T-helper 22 cell (primary cell): ENCODE results near the gene KIZ.

Experiments
- DNase-seq: peaks from one replicate; pipeline ENCODE4 v3.0.0-alpha.2; 2020; ENCODE audit warnings: low read depth

Gene KIZ, protein sequence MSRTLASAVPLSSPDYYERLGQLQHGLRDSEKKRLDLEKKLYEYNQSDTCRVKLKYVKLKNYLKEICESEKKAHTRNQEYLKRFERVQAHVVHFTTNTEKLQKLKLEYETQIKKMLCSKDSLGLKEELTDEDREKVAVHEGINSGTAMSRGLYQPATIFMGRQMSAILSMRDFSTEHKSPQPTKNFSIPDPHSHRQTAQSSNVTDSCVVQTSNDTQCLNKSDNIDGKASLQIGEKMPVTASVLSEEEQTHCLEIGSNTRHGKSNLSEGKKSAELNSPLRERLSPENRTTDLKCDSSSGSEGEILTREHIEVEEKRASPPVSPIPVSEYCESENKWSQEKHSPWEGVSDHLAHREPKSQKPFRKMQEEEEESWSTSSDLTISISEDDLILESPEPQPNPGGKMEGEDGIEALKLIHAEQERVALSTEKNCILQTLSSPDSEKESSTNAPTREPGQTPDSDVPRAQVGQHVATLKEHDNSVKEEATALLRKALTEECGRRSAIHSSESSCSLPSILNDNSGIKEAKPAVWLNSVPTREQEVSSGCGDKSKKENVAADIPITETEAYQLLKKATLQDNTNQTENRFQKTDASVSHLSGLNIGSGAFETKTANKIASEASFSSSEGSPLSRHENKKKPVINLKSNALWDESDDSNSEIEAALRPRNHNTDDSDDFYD

DNA sequence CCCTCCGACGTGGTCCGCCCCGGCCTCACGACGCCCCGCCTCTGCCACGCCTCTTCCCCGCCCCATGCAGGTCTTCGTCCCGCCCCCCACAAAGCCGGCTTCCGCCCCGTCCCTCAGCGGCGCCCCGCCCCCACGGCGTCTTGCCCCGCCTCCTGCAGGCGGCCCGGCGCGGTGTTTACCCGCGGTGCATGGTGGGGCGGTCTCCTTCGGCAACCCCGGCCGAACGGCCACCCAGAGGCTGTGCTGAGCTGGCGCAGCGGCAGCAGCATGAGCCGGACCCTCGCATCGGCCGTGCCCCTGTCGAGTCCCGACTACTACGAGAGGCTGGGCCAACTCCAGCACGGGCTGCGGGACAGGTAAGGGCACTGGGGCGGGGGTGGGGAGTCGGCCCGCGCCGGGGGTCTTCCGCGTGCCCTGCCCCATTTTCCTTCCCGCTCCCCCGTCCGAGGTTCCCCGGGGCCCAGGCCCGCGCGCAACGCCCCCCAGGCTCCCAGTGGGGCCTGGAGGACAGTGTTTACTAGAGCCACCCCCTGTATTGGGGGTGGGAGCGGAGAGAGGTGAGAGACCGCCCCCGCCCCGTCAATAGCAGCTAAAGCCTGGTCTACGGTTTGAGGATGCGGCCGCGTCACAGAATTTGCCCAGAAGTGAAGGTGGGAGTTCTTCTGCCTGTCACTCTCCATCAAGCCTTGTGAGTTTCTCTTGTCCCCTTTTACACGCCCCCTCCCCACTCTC, at the start of gene KIZ:
Gene KIZ (plus strand): TSS at position 234 of the 732 bp plus-strand sequence. CDS start 34 bp downstream, at position 268.
- DNase-seq = peak; percentile 90

DNA sequence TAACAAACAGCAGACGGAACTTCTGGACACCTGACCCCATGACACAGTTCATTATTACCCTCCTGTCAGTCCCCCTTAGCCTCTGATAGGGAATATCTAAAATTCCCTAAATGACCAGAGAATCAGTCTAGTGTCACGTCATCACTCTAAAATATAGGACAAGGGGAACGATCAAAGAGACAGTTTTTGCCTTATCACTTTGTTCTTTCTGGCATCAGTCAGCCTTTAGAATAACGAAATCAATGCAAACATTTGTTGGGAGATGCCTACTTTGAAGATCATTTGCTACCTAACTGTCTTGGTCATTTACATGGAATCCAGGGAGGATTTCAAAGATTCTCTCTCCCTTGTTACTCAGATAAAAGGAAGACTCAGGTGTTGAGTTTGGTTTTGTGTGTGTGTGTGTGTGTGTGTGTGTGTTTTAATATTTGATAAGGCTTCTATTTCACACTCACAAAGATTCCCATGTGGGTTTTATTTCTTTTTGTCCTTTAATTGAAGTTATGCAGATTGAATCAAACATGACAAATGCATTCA, 48.0 kb upstream of the KIZ start:
- DNase-seq = no peak

DNA sequence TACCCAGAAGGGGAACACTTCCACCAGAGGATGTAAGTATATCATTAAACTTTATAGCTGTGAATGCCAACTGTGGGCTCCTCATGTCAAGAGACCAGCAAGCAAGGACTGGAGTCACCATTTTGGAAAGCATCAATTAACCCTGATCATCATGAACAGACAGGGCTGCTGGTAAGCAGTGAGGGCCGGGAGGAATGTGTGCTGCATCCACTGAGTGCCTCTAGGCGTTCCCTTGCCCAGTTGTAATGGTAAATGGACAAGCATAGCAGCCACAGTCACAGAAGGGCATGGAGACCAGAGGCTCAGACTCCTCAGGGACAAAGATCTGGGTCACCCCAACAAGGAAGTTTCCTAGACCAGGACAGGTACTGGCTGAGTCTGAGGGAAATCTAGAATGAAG, 43.3 kb upstream of the KIZ start:
- DNase-seq = no peak

DNA sequence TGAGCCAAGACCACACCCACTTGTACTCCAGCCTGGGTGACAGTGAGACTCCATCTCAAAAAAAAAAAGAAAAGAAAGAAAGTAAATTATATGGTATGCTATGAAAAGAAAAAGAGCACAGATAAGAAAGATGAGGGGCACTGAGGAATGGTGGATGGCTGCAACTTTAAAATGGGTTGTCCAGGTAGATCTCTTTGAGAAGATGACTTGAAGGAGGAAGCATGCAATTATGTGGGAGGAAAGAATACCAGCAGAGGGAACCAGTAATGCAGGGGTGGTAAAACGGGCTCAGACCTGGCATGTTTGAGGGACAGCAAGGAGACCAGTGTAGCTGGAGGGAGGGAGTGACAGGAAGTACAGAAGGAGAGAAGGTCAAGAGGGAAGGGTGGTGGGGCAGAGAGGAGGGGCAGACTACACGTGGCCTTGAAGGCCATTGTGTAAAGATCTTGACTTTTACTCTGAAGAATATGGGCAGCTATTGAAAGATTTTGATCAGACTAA, 42.0 kb upstream of the KIZ start:
- DNase-seq = no peak

DNA sequence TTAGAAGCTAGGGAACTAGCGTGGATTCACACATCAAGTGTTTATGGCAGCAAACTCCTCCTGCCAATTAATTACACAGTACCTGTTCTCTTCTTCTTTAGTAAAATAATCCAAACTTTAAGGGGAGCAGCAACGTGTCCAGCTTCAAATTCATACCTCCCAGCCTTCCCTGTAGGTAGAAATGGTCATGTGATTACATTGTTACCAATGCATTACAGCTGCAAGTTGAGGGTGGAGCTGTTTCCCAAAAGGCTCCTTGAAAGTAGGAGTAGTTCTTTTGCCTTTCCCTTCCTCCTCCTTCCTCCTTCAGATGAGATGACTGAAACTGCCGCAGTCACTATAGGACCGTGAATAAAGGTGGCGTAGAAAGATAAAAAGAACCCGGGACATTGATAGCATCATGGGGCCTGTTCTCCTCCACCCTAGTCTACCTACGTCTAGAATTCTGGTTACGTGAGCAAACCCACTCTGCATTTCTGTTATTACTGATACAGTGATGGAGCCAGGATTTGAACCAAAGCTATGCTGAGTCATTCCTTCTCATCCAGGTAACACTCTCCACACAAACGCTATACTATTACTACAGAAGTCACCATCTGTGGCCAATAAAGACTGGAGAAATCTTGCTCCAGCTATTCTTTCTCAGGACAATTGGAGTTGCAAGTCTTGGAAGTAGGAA, 37.9 kb upstream of the KIZ start:
- no peak for DNase-seq

DNA sequence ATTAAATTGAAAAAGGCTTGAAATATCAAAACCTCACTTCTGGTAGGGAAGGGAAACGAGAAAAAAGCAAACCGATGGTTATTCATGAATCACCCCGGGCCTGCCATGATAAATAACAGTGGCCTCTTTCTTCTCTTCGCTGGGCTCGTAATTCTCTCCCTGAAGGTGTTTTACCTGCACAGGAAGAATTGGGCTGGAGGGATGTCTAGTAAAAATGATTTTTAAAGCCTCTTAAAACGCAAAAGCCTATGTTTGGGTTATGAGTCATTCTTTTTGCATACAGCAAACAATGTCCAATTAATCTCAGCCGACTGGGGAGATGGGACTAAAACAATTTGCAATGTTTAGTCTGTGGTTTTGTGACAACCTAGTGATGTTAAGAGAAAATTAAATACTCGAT, 36.5 kb upstream of the KIZ start:
- DNase-seq = no peak

DNA sequence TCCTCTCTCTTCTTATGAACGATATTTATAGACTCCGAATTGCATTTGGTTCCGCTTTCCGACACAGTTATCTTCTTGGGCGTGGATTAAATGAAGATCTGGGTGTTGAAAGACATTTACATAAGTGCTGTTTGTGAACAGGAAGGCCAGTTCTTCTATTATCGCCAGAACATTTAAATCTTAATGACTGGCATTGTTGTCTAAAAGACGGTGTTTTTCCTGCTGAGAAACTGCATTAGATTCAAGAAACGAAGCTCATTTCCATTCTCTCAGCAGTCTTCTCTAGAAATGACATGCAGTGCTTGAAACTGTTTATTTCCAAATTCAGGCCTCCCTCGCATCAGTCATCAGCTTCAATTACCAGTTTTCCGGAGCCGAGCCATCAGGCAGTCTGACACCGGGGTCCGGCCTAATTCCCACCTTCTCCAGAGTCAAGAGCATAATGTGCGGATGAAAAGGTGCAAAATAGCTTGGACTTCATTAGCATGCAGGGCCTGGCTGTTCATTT, 35.7 kb upstream of the KIZ start:
- no peak for DNase-seq

DNA sequence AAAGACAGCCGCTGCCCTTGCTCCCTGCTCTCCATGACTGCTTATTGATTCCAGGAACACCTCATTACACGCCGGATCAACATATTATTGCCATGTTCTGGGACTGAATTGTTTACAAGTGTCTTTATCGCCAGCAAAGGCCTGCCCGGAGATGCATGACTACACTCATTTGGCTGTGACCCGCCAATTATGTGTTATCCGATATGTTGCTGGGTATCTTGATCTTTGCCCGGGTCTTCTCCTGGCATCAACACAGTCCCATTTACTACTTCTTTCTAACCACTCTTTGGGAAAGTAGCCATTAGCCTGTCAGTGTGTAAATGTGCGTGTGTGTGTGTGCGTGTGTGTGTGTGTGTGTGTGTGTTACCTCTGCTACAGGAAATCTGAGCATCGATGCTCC, 35.2 kb upstream of the KIZ start:
- no peak for DNase-seq

DNA sequence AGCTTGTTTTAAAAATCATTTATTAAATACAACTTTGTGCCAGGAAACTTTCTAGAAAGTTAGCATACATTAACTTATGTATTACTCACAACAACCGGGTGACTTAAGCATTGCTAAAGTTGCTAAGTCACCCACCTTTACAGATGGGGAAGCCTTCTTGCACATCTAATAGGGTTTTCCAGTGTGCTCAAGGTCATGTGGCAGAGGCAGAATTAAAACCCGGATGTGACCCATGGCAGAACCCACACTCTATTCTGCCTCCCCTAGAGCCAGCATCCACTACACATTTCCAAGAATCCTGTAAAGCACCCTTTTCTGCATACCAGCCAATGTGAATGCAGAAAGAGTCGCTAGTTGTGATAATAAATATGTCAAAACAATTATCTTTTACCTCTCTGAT, 33.1 kb upstream of the KIZ start:
- no peak for DNase-seq

DNA sequence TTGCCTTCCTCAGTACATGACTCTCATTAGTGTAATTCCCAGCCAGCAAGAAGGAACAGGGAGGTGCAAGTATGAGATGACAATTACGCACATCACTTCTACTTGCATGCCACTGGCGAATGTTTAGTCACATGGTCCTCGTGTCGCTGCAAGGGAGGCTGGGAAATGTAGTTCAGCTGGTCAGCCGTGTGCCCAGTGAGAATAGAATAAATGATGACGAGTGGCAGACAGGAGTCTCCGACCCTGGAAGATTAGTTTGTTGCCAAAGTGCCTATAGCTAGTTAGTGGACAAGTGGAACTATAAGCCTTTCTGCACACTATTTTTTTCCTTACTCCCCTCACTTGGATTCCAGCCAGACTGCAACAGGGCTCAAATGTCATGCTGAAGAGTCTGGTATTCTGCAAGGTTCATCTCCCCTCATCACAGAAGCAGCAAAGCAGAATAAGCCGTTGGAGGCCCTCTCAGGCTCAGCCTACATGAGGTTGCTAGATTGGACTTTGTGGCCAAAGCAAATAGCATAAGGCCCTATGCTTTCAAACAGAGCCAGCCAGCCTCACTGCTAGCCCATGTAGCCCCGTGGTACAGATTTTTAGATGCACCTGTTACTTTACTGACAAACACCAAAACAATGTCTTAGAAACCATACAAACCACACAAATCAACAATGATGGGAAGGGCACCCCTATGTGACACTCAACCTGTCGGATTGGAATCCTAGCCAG, 29.4 kb upstream of the KIZ start:
- DNase-seq = no peak

DNA sequence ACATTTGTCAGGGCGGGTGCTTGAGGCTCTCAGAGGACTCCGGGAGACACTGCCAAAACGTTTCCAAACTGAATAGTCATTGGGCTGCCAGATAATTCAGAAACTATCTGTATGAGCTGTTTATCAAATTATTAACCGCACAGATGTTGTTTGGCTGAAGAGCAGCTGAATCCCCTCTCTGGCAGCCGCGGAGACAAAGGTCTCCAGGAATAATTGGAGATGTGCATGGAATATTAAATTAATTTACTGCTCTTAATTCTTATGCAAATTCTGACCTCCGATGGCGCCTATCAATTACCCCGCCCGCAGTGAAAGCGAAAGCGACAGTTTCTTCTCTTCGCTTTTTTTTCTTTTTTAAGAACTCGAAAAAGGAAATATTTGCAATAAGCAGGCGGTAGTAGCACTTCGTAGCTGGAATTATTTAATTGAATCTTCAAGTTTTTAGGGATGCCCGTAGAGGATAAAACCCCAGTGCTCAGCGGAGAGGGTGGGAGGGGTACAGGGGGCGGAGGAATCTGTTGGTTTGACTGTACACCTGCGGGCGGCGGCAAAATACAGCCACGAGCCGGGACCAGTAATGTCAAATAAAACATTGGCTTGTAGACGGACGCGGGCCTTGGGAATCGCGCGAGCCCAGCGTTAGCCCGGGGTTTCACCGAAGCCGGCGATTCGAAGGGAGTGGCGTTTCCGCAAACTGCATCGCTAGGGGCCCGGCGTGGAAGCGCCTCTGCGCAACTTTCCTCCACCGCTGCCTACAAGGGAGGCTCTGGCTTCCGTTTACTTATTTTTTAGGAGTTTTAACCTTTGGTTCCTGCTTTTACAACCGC, 25.9 kb upstream of the KIZ start:
- peak; percentile 12 for DNase-seq

DNA sequence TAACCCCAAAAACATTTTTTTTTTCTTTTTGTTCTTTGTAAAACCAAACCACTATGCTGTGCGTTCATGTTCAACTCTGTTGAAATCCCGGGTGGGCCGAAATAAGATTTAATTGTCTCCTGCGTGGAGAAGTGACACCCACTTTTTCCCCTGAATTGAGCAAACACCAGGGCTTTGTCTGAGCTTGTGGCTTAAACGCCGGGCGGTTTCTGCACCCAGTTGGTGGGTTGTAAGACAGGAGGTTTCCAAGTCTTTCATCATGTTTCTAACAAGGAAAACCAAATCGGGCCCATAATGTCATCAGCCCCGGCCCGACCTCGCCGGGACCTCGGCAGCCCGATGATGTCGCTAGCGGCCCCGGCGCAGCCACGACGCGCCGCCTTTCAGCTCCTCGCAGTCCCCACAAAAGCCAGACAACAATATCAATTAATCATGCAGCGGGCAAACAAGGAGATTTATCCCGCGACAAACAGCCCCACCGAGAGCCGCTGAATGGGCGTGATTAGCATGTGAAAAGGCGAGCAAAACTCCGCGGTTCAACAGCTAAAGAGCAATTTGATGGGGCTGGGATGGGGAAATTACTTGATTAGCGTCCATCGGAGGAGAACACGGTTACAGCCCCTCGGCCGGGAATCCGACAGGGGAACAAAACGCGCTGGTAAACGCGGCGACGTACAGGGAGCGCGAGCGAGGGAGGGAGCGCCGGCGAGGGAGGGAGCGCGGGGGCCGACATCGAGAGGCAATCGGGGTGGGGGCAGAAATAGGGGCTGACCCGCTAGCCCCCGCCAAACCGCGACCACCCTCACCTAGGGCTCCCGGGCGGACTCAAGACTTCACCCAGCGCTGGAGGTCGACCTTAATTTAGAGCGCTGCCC, 25.1 kb upstream of the KIZ start:
- no peak for DNase-seq

DNA sequence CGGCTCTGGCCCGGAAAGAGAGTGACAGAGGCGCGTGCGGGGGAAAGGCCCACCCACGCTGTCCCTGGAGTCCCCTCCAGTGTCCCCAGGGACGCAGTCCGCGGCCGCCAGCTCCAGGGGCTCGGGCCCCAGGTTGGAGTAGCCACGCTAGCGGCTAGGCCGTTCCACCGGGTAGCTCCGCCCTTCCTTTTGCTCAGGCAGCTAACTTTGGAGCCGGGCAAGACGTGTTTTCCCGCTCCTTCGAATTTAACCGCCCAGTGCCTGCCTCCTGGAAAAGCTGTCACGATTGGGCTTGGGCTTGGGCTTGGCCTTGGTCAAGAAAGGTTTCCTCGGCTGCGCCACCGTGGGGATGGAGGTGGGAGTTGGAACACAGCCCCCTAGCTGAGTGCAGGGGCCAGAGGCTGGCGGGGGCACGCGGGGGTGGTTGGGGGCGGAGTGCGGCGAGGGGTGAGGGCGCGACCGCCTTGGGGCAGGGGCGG, 24.4 kb upstream of the KIZ start:
- DNase-seq = no peak

DNA sequence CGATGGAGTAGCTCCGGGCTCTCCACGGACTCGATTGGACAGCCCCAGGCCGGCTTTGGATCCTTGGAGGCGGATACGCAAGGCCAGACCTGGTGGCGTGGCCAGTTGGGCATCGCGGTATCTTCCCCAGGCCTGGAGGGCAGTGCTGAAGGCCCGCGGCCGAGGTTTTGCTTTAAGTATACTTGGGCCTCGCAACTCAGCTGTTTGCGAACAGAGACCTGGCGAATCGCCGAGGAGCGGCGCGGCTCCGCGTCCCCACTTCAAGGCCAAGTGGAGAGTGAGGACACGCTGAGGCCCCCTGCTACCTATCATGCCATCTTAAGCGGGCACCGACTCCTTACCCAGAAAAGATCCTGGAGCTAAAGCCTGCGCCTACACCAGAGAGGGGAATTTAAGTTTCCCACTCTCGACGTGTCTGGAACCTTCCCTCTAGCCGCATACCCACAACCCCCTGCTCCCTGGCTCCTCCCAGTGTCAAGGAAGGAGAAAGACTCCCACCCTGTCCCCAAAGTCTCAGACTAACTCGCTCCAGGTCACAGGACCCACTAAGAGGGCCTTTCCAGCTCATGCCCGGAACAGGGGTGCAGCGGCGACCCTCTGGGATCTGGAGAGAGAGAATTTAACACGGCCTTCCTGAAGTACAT, 23.8 kb upstream of the KIZ start:
- no peak for DNase-seq

DNA sequence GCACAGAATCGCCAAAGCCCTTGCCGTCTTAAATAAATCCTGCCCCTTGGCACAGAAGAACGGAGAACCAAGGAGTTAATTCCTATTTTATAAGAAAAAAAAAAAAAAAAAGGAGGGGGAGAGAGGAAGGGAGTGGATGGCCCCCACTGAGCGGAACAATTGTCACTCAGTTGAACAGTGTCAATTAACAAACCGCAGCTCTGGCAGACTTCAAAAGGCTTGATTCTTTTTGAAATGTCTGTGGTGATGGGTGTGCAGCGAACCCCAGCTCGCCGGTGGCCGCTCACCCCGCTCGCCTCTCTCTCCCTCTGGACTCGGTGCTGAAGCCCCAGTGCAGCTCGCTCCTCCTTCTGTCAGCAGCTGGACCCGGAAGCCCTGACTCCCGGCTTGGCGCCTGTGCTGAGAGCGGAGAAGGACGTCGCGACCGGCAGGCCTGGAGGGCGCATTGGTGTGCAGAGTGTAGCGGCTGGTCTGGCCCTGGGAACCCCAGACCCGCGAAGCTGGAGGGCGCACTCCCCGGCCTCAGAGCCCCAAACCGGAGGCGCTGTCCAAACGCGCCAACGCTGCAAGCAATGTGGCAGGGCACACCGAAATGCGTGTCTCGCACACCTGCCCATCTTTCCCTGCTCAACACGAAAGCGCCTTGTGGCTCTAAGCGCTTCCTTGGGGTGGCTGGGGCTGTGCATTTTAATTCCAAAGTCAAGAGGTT, 23.1 kb upstream of the KIZ start:
- peak; percentile 18 for DNase-seq

DNA sequence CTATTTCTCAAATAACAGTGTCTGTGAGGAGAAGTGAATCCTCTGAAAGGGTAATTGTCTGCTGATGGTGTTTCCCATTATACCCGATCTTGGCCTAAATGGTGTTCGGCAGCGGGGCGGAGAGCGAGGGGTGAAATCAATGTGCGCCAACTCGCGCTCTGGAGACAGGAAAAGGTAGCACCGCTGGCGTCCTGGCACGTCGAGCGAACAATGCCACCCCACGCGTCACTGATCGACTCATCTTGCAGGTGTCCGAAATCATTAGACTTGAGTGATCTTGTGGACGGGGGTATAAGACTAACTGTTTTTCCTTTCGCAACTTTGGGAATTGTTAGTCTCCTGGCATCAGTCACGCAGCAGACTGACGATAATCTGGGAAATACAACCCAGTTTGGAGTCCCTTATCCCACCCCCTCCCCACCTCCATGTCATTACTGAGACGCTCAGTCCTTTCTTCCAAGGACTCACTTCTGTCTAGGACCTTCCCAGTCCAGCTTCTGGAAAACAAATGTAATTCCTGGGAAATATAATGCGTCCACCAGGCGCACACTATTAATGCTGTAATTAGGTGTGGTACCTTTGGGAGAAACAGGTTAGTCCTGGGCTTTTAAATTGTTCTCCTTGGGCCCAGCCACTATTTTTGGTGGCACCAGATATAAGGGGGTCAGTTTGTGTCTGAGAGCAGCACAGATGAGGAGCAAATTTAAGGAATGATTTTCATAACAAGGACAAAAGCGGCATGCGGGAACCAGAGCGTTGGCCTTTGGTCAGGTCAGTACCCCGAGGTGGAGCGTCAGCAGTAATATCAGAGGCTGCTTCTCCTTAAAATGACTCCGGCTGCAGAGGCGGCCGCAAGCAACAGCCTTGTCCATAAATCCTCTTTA, 22.1 kb upstream of the KIZ start:
- DNase-seq = no peak

DNA sequence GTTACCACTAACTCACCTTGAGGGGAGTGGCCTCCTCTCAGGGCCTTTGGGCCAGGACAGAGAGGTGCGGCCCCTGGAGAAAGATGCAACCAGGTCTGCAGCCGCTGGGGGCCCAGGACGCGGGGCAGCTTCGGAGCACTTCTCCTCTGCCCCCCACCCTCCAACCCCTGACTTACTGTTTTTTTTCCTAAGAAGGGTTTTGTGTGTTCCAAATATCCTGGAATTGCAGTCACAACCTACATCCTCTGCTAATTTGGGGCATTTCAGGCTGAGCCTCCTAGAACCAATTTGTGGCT, 21.5 kb upstream of the KIZ start:
- no peak for DNase-seq
